Cardiac muscle cell (in vitro differentiated cells and primary cell): Measurements from ENCODE around the gene C16orf74. TPM values are rescaled to one million over a fixed set of nuclear protein-coding genes. Genes with fewer than 3 reads are reported as not detected.

ENCODE experiments used
- DNase-seq, 2 donors: peaks; one replicate each; pipeline versions ENCODE4 v3.0.0 to v3.0.0-alpha.2; 2010 to 2017; ENCODE audit warnings: low read depth in 1 of 2, low spot score in 1 of 2
- H3K27ac ChIP-seq: fragments of 200-600 bp; sonication (generic); 2 replicates; pipeline ENCODE4 v1.5.1; 2016
- H3K27me3 ChIP-seq: fragments of 200-600 bp; sonication (generic); 2 replicates; pipeline ENCODE4 v1.6.0; 2016; ENCODE audit warnings: control low read depth
- H3K36me3 ChIP-seq: fragments of 200-600 bp; sonication (generic); 2 replicates; pipeline ENCODE4 v1.5.1; 2016; ENCODE audit warnings: control low read depth
- H3K4me1 ChIP-seq: fragments of 200-600 bp; sonication (generic); 2 replicates; pipeline ENCODE4 v1.8.1; 2017; ENCODE audit warnings: low read depth, mild to moderate bottlenecking, mixed run types
- H3K4me3 ChIP-seq: fragments of 200-600 bp; sonication (generic); 2 replicates; pipeline ENCODE4 v1.5.1; 2016; ENCODE audit warnings: mild to moderate bottlenecking
- H3K9me3 ChIP-seq: fragments of 200-600 bp; sonication (generic); 2 replicates; pipeline ENCODE4 v1.5.1; 2017; ENCODE audit warnings: low read depth, mild to moderate bottlenecking, control low read depth
- polyA plus RNA-seq: library from polyadenylated mRNA; unstranded; fragments of >200 nt; fragmentation: Nextera tagmentation; extraction: Ambion mirVana; gene quantifications from 2 replicates; pipeline ENCODE4 v1.2.1, GENCODE V29; 2016
- total RNA-seq: library from RNA; depleted of rRNA; stranded (reverse); fragments of >200 nt; gene quantifications from 2 replicates; pipeline ENCODE4 v1.2.3, GENCODE V29; 2016
- TF ChIP-seq, protein P1 (sequence below): IDR thresholded peaks from 2 replicates; pipeline ENCODE4 v1.5.1; 2012; ENCODE audit warnings: low read depth, mild to moderate bottlenecking, low read length

C16orf74 gene
- total and polyA plus RNA-seq, 2 experiments from 2014 or later, result 37.9 to 49.7 TPM

DNA sequence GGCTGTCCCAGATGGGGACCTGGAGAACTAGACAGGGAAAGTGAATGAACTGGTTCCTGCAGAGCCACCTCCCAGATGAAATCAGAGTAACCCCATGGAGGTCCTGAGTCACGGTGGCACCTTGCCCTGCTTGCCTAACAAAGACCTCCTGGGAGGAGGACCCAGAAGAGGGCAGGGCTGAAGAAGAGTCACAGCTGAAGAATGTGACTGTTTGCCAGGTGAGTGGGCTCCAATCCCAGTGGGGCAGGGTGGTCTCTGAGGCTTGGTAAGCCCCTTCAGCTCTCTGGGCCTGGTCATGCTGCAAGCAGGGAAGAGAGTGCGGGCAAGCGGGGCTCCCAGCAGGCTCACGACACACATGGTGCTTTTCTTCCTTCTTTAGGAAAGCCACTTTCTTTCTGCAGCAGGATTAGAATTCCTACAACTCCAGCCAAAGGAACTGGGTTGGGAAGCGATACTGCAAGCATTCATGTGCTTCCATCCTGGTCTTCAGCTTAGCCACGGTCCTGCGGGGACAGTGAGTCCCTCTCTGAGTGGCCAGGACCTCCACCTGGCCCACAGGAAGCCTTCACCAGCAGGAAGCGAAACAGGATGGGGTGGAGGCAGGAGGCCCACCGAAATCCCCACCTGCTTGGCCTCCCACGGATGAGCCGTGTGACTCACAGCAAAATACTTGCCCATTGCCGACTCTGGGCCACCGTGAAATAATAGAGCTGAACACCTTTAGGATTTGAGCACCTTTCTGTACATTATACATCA is 4.3 kb downstream of the C16orf74 start:
- no peak for DNase-seq
- H3K9me3 ChIP-seq, result no peaks in the 10 kb centered on the region
- TF ChIP-seq, protein P1, sequence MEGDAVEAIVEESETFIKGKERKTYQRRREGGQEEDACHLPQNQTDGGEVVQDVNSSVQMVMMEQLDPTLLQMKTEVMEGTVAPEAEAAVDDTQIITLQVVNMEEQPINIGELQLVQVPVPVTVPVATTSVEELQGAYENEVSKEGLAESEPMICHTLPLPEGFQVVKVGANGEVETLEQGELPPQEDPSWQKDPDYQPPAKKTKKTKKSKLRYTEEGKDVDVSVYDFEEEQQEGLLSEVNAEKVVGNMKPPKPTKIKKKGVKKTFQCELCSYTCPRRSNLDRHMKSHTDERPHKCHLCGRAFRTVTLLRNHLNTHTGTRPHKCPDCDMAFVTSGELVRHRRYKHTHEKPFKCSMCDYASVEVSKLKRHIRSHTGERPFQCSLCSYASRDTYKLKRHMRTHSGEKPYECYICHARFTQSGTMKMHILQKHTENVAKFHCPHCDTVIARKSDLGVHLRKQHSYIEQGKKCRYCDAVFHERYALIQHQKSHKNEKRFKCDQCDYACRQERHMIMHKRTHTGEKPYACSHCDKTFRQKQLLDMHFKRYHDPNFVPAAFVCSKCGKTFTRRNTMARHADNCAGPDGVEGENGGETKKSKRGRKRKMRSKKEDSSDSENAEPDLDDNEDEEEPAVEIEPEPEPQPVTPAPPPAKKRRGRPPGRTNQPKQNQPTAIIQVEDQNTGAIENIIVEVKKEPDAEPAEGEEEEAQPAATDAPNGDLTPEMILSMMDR, result no peak
- peaks cover 9% of the 10 kb centered on the region for H3K4me1 ChIP-seq
- no peak overlapping the region for H3K4me3 ChIP-seq
- no peaks in the 10 kb centered on the region for H3K27me3 ChIP-seq
- no peak overlapping the region for H3K27ac ChIP-seq
- no peaks in the 10 kb centered on the region for H3K36me3 ChIP-seq

DNA sequence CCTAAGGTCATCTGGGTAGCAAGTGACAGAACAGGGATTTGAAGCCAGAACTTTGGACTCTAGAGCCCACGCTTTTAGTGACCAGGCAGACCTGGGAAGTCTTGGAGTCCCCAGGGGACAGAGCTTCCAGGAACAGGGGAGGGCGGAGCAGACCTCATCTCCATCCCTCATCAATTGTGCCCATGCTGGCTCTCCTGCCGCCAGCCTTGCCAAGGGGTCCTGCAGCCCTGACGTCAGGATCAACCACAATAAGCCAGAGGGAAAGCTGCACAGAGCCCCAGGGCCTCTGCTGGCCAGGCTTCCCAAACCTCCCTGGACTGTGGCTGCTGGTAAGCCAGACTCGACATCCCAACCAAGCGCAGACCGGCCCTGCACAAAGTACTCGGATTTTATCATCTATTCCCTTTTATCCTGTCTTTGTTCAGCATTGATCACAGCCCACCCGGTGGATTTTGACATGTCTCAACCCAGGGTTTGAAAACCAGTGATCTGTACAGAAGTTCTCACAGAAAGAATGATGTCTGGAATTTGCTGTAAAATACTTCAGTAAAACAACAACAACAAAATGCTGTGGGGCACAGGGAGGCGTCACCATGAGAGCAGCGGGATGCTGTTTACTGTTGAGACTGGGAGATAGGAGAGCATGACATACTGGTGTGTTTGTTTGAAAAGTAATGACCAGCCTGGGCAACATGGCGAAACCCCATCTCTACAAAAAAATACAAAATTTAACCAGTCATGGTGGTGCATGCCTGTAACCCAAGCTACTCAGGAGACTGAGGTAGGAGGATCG is 11.8 kb downstream of the C16orf74 start:
- no peaks in the 10 kb centered on the region for H3K4me1 ChIP-seq
- TF ChIP-seq, protein P1, result no peak
- no peak overlapping the region for H3K27ac ChIP-seq
- H3K27me3 ChIP-seq, result no peaks in the 10 kb centered on the region
- no peak overlapping the region for H3K4me3 ChIP-seq
- no peak for DNase-seq
- no peaks in the 10 kb centered on the region for H3K36me3 ChIP-seq
- no peaks in the 10 kb centered on the region for H3K9me3 ChIP-seq

DNA sequence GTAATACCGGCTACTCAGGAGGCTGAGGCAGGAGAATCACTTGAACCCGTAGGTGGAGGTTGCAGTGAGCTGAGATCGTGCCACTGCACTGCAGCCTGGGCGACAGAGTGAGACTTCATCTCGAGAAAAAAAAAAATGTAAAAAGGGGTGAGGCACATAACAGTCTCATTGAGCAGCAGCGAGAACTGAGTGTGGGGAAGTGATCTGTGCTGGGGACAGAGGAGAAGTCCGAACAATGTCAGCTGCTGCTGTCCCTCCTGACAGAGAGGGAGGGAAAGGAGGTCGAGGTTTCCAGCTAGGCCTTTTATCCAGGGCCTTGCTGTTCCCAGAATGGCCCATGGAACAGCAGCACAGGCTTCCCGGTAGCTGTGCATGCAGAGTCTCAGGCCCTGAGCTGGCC is 14.0 kb downstream of the C16orf74 start:
- Histone ChIP-seq H3K27ac (no peak overlapping the region), H3K4me1 (no peaks in the 10 kb centered on the region), H3K9me3 (no peaks in the 10 kb centered on the region), H3K27me3 (no peaks in the 10 kb centered on the region), H3K4me3 (no peak overlapping the region), H3K36me3 (no peaks in the 10 kb centered on the region)
- no peak for DNase-seq
- TF ChIP-seq, protein P1, result no peak

DNA sequence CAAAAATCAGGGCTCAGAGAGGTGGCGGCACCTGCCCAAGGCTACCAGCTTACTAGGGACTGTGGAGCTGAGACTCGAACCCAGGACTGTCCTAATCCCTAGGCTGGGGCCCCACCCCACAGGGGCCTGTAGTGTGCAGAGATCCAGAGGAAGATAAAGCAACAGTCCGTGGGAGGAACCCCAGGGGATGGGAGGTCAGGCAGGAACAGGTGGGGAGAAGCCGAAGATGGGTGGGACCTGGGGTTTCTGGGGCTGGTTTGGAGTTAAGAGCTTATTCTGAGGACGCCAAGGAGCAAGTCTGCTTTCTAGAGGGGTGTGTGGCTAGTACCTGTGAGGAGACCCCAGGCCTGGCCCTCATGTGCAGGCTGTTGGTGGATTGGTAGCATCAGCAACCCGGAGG is 14.9 kb downstream of the C16orf74 start:
- H3K36me3 ChIP-seq, result no peaks in the 10 kb centered on the region
- H3K9me3 ChIP-seq, result no peaks in the 10 kb centered on the region
- TF ChIP-seq, protein P1, result no peak
- H3K4me3 ChIP-seq, result no peak overlapping the region
- no peaks in the 10 kb centered on the region for H3K27me3 ChIP-seq
- no peaks in the 10 kb centered on the region for H3K4me1 ChIP-seq
- no peak overlapping the region for H3K27ac ChIP-seq
- DNase-seq, result no peak

DNA sequence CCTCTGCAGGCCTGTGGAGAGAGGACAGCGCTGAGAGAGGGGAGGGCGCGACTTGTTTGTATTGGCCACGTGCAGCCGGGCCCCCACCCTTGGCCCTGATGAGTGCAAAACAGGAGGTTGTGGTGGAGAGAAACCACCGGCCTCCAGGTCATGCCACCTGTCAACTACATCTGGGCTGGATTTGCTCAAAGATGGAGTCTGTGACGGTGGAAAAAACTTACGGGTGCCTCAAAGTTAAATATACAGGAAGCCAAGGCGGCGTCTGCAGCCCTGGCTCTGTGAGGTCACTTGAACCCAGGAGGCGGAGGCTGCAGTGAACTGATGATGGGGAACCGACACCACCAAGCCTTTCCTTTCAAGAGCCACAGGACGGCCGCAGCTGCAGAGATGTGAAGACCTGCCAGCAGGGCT is 15.7 kb downstream of the C16orf74 start:
- H3K27ac ChIP-seq, result no peak overlapping the region
- H3K9me3 ChIP-seq, result no peaks in the 10 kb centered on the region

More for the DNA sequence above, 15.7 kb downstream of the C16orf74 start:
- DNase-seq, result no peak
- no peak overlapping the region for H3K4me3 ChIP-seq
- H3K4me1 ChIP-seq, result no peaks in the 10 kb centered on the region
- TF ChIP-seq, protein P1, result no peak
- H3K27me3 ChIP-seq, result no peaks in the 10 kb centered on the region
- H3K36me3 ChIP-seq, result no peaks in the 10 kb centered on the region
